Muscle layer of duodenum (tissue), 2 donors: Measurements from ENCODE around the gene THSD8.

Source experiments
- H3K27ac ChIP-seq: one replicate; pipeline ENCODE4 v1.7.0; 2013; ENCODE audit warnings: mild to moderate bottlenecking, low read length
- H3K27me3 ChIP-seq: one replicate; pipeline ENCODE4 v1.7.0; 2013; ENCODE audit warnings: low read depth, mild to moderate bottlenecking, control low read depth, low read length
- H3K36me3 ChIP-seq, 2 donors: one replicate each; pipeline ENCODE4 v1.7.0; 2013; ENCODE audit warnings: low read length in 2 of 2, control low read depth in 1 of 2, mild to moderate bottlenecking in 1 of 2; ENCODE audit not compliant: insufficient read depth in 2 of 2, control insufficient read depth in 1 of 2
- H3K4me1 ChIP-seq, 2 donors: one replicate each; pipeline ENCODE4 v1.7.0; 2013; ENCODE audit warnings: low read length in 2 of 2, mild to moderate bottlenecking in 2 of 2, control low read depth in 1 of 2, moderate library complexity in 1 of 2; ENCODE audit not compliant: insufficient read depth in 2 of 2, control insufficient read depth in 1 of 2
- H3K4me3 ChIP-seq, 2 donors: one replicate each; pipeline ENCODE4 v1.7.0; 2013; ENCODE audit warnings: low read length in 2 of 2, low read depth in 1 of 2, mild to moderate bottlenecking in 1 of 2
- H3K9me3 ChIP-seq, 2 donors: one replicate each; pipeline ENCODE4 v1.7.0; 2013; ENCODE audit warnings: low read length in 2 of 2, control low read depth in 1 of 2, mild to moderate bottlenecking in 1 of 2; ENCODE audit not compliant: control insufficient read depth in 1 of 2
- donor health status: healthy.

THSD8 gene

GRCh38 chr19:12801466-12802266, at the start of gene THSD8, which contains the start of gene PRDX2:
TSS of gene THSD8 (plus strand) at chr19:12802069. CDS start at chr19:12802072, 3 bp downstream.
TSS of gene PRDX2 (minus strand) at chr19:12801800. CDS start at chr19:12801261, 539 bp downstream.
- Histone ChIP-seq H3K36me3 (peaks cover 0 to 9% of the 10 kb centered on the region in 2 donors), H3K4me3 (peak within 1 kb of the TSS; percentile 83 to 96), H3K27ac (peak within 1 kb of the TSS; percentile 31), H3K4me1 (peaks cover under 1 to 29% of the 10 kb centered on the region in 2 donors), H3K9me3 (no peaks in the 10 kb centered on the region), H3K27me3 (no peaks in the 10 kb centered on the region)

DNA sequence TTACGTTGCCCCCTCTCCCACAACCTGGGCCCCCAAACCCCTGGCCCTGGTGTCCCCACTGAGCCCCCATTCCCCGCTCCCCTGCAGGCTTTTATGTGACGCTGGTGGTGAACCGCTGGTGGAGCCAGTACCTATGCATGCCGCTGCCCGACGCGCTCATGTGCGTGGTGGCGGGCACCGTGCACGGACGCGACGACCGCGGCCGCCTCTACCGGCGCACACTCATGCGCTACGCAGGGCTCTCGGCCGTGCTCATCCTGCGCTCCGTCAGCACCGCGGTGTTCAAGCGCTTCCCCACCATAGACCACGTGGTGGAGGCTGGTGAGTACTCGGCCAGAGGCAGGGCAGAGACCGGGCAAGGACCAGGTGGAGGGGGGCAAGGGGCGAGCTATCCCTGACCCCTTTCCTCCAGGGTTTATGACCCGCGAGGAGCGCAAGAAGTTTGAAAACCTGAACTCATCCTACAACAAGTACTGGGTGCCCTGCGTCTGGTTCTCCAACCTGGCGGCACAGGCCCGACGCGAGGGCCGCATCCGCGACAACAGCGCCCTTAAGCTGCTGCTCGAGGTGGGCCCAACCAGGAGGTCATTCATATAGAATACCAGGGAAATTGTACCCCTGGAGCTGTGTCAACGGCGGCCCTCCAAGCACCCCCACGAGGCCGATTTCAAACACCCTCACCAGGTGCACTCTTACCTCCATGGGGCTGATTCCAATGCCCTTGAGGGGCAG, 47.2 kb upstream of the THSD8 start:
- Histone ChIP-seq H3K4me1 (peaks cover 0 to 4% of the 10 kb centered on the region in 2 donors), H3K4me3 (no peak overlapping the region), H3K27ac (no peak overlapping the region), H3K27me3 (peaks cover 6% of the 10 kb centered on the region), H3K9me3 (no peaks in the 10 kb centered on the region), H3K36me3 (no peaks in the 10 kb centered on the region)

GRCh38 chr19:12756150-12756883, 45.6 kb upstream of the THSD8 start:
- H3K27ac ChIP-seq: no peak overlapping the region
- H3K9me3 ChIP-seq: no peaks in the 10 kb centered on the region
- no peaks in the 10 kb centered on the region for H3K36me3 ChIP-seq
- H3K4me1 ChIP-seq: peaks cover 0 to 4% of the 10 kb centered on the region in 2 donors
- H3K4me3 ChIP-seq: no peak overlapping the region
- peaks cover 6% of the 10 kb centered on the region for H3K27me3 ChIP-seq

DNA sequence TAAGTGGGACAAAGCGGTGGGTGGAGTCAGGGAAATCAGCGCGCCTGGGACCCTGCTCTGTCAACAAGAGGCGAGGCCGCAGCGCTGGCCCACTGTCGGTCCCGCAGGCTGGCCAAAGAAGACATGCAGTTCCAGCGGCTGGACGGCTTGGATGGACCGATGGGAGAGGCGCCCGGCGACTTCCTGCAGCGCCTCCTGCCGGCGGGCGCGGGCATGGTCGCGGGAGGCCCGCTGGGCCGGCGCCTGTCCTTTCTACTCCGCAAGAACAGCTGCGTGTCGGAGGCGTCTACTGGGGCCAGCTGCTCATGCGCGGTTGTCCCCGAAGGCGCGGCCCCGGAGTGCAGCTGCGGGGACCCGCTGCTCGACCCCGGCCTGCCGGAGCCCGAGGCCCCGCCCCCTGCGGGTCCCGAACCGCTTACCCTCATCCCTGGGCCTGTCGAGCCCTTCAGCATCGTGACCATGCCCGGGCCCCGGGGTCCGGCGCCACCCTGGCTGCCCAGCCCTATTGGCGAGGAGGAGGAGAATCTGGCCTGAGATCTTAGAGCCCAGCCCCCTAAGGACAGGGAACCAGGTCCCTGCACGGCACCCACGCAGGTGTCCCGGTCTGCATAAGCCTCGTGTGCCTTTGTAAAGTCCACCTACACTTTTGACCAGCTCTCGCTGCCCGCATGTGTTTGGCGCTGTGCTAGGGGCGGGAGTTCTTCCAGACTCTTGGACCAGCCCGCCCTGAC, 44.2 kb upstream of the THSD8 start:
- H3K27ac ChIP-seq: no peak overlapping the region
- peaks cover 0 to 4% of the 10 kb centered on the region in 2 donors for H3K4me1 ChIP-seq
- peaks cover 6% of the 10 kb centered on the region for H3K27me3 ChIP-seq
- no peaks in the 10 kb centered on the region for H3K9me3 ChIP-seq
- H3K4me3 ChIP-seq: peak overlapping the region in 1 of 2 donors; percentile 55
- no peaks in the 10 kb centered on the region for H3K36me3 ChIP-seq

GRCh38 chr19:12759686-12760085, 42.2 kb upstream of the THSD8 start:
- Histone ChIP-seq H3K27me3 (no peaks in the 10 kb centered on the region), H3K4me3 (no peak overlapping the region), H3K4me1 (peaks cover 0 to 4% of the 10 kb centered on the region in 2 donors), H3K27ac (no peak overlapping the region), H3K9me3 (no peaks in the 10 kb centered on the region), H3K36me3 (peaks cover 0 to 13% of the 10 kb centered on the region in 2 donors)

GRCh38 chr19:12763100-12763499, 38.8 kb upstream of the THSD8 start:
- Histone ChIP-seq H3K27me3 (no peaks in the 10 kb centered on the region), H3K27ac (no peak overlapping the region), H3K4me1 (no peaks in the 10 kb centered on the region), H3K9me3 (no peaks in the 10 kb centered on the region), H3K36me3 (peaks cover 0 to 29% of the 10 kb centered on the region in 2 donors), H3K4me3 (no peak overlapping the region)

GRCh38 chr19:12764698-12765097, 37.2 kb upstream of the THSD8 start:
- H3K4me1 ChIP-seq: no peaks in the 10 kb centered on the region
- H3K4me3 ChIP-seq: no peak overlapping the region
- H3K27ac ChIP-seq: no peak overlapping the region

DNA sequence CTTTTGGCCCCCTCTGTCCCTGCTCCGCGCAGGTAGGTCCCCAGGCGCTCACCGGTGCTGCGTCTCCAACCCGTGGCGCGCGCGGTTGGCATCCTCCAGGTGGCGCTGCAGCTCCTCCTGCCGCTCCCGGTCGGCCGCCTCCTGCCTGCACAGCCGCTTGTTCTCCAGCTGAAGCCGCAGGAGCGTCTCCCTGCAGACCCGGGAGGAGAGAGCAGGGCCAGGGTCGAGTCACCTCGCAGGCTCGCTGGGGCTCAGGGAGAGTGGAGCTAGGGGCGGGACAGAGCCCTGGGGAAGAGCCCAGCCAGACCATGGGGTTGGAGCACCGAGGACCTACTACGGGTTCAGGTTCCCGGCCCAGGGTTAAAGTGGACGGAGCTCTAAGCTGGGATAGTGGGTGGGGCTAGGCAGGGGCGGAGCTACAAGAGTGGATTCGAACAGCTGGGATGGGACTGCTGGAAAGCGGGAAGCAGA, 35.8 kb upstream of the THSD8 start:
- no peaks in the 10 kb centered on the region for H3K27me3 ChIP-seq
- peak overlapping the region in 1 of 2 donors; percentile 61 for H3K4me3 ChIP-seq
- H3K9me3 ChIP-seq: no peaks in the 10 kb centered on the region
- no peak overlapping the region for H3K27ac ChIP-seq
- H3K36me3 ChIP-seq: peaks cover 0 to 38% of the 10 kb centered on the region in 2 donors
- no peaks in the 10 kb centered on the region for H3K4me1 ChIP-seq

More at GRCh38 chr19:12764698-12765097, 37.2 kb upstream of the THSD8 start:
- Histone ChIP-seq H3K36me3 (peaks cover 0 to 34% of the 10 kb centered on the region in 2 donors), H3K27me3 (no peaks in the 10 kb centered on the region), H3K9me3 (no peaks in the 10 kb centered on the region)

- Histone ChIP-seq H3K27ac (no peak overlapping the region), H3K4me3 (no peak overlapping the region), H3K36me3 (peaks cover 0 to 38% of the 10 kb centered on the region in 2 donors), H3K4me1 (no peaks in the 10 kb centered on the region), H3K27me3 (no peaks in the 10 kb centered on the region), H3K9me3 (no peaks in the 10 kb centered on the region)
Observed at GRCh38 chr19:12767150-12767549, 34.7 kb upstream of the THSD8 start.

DNA sequence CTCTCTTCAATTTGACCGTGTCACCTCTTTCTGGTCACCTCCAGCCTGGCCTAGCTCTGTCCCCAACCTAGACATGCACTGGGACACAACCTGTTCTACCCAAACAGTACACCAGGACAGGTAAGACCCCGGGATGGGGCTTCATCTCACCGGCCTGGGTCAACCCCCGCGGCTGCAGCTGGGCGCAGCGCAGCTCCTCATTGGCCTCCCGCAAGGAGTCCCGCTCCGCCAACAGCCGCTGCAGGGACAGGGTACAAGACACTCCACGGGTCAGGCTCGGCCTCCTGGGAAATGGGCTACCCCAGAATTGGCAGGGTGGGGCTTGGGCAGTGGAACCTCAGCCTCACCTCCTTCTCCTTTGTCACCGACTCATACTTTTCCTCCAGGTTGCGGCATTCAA, 34.2 kb upstream of the THSD8 start:
- H3K4me3 ChIP-seq: no peak overlapping the region
- H3K27me3 ChIP-seq: no peaks in the 10 kb centered on the region
- peaks cover 0 to 38% of the 10 kb centered on the region in 2 donors for H3K36me3 ChIP-seq
- H3K9me3 ChIP-seq: no peaks in the 10 kb centered on the region
- no peak overlapping the region for H3K27ac ChIP-seq
- no peaks in the 10 kb centered on the region for H3K4me1 ChIP-seq
